Mesothelial cell of epicardium (in vitro differentiated cells): ENCODE results near the gene SPOCD1. TPM values are rescaled to one million over a fixed set of nuclear protein-coding genes. Genes with fewer than 3 reads are reported as not detected.

ENCODE experiments used
- DNase-seq, 2 experiments: peaks; one replicate each; pipeline ENCODE4 v3.0.0; 2021; ENCODE audit warnings: low spot score in 2 of 2; ENCODE audit not compliant: unreplicated experiment in 2 of 2
- H3K27ac Mint-ChIP-seq: 2 replicates; pipeline ENCODE4 v1.8.0; 2021; ENCODE audit warnings: mixed read lengths
- H3K27me3 Mint-ChIP-seq: 2 replicates; pipeline ENCODE4 v1.8.0; 2021; ENCODE audit warnings: low read depth, mixed read lengths
- H3K36me3 Mint-ChIP-seq: 2 replicates; pipeline ENCODE4 v1.8.0; 2021; ENCODE audit warnings: mixed read lengths
- H3K4me1 Mint-ChIP-seq: 2 replicates; pipeline ENCODE4 v1.8.0; 2021; ENCODE audit warnings: mixed read lengths
- H3K4me3 Mint-ChIP-seq: 2 replicates; pipeline ENCODE4 v1.8.0; 2021; ENCODE audit warnings: mild to moderate bottlenecking, moderate library complexity, mixed read lengths
- H3K9me3 Mint-ChIP-seq: 2 replicates; pipeline ENCODE4 v1.8.0; 2021; ENCODE audit warnings: mixed read lengths
- CTCF ChIP-seq: fragments of 200-600 bp; sonication (generic); IDR thresholded peaks from one replicate; pipeline ENCODE4 v1.5.0; 2021; ENCODE audit warnings: antibody characterized with exemption; ENCODE audit not compliant: unreplicated experiment
- total RNA-seq: library from RNA; stranded (reverse); gene quantifications from 3 replicates; pipeline ENCODE4 v1.2.1, GENCODE V29; 2021

Gene SPOCD1
- total RNA-seq, 1 donor from 2014 or later, result 1.3 TPM

GRCh38 chr1:31765516-31765915 lies 50.3 kb downstream of the SPOCD1 start:
- peaks cover 57% of the 10 kb centered on the region for H3K27me3 Mint-ChIP-seq
- H3K36me3 Mint-ChIP-seq, result no peaks in the 10 kb centered on the region
- no peak for TF ChIP-seq CTCF
- DNase-seq, result no peak
- H3K4me1 Mint-ChIP-seq, result peaks cover 27% of the 10 kb centered on the region
- H3K9me3 Mint-ChIP-seq, result no peaks in the 10 kb centered on the region
- no peak overlapping the region for H3K27ac Mint-ChIP-seq
- H3K4me3 Mint-ChIP-seq, result no peak overlapping the region

DNA sequence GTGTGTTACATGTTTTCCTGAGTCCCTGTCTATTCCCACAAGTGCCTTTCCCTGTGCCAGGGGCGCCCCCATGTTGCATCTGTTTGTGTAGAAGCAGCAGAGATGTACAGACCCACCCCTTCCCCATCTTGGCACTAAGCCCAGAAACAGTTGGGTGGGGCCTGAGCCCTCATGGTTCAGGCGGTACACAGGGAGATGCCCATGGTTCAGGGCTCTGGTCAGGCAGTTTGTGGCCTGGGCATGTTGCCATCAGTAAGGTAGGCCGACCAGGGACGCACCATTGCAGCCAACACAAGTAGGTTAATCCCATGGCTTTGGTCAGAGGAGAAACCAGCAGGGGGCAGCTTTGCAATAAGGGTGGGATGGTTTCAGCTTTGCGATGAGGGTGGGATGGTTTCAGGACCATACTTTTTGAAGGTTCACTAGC lies 50.8 kb downstream of the SPOCD1 start:
- TF ChIP-seq CTCF, result no peak
- no peaks in the 10 kb centered on the region for H3K36me3 Mint-ChIP-seq
- peak overlapping the region; percentile 71 for H3K4me3 Mint-ChIP-seq
- H3K4me1 Mint-ChIP-seq, result peaks cover 27% of the 10 kb centered on the region
- DNase-seq, result no peak
- H3K27me3 Mint-ChIP-seq, result peaks cover 52% of the 10 kb centered on the region
- H3K27ac Mint-ChIP-seq, result no peak overlapping the region
- no peaks in the 10 kb centered on the region for H3K9me3 Mint-ChIP-seq

- peak within 1 kb of the TSS; percentile 71 for H3K4me3 Mint-ChIP-seq
- DNase-seq, result no peak
- H3K9me3 Mint-ChIP-seq, result no peaks in the 10 kb centered on the region
- H3K36me3 Mint-ChIP-seq, result no peaks in the 10 kb centered on the region
- H3K27me3 Mint-ChIP-seq, result peaks cover 49% of the 10 kb centered on the region
- TF ChIP-seq CTCF, result no peak
- peaks cover 26% of the 10 kb centered on the region for H3K4me1 Mint-ChIP-seq
- no peak within 1 kb of the TSS for H3K27ac Mint-ChIP-seq
These were observed 51.3 kb downstream of the SPOCD1 start, which contains the start of gene ADGRB2 for GRCh38 chr1:31764312-31765040. Gene ADGRB2, minus strand, starts transcription at chr1:31764340. Its CDS starts 7,119 bp downstream, at chr1:31757221.

DNA sequence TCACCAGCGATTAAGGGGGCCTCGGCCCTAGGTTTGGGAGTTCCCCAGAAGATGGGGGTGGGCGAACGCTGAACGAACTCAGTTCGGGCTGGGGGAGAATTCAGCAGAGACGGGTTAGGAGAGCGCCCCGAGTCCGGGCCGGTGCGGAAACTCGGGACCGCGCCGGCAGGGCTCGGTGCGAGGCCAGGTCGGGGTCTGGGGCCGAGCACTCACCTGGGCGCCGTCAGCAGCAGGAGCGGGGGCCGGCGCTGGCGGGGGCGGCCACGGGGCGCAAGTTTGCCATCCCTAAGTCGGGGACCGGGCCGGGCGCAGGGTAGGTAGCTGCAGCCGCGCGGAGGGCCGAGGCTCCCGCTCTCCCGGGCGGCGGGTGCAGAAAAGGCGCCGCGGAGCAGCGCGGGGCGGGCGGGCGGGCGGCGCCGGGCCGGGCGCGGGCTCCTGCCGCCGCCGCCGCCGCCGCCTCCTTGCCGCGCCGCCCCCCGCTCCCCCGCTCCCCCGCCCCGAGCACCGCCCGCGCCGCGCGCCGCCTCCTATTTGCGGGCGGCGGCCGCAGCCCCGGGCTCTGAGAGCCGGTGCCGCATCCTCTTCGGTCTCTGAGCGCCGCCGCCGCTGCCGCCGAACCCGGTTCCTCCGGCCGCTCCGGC lies 52.0 kb downstream of the SPOCD1 start:
- Mint-ChIP-seq H3K4me3 (peak overlapping the region; percentile 70), H3K27ac (no peak overlapping the region), H3K4me1 (peaks cover 29% of the 10 kb centered on the region), H3K36me3 (no peaks in the 10 kb centered on the region), H3K27me3 (peaks cover 42% of the 10 kb centered on the region), H3K9me3 (no peaks in the 10 kb centered on the region)
- no peak for DNase-seq
- no peak for TF ChIP-seq CTCF

DNA sequence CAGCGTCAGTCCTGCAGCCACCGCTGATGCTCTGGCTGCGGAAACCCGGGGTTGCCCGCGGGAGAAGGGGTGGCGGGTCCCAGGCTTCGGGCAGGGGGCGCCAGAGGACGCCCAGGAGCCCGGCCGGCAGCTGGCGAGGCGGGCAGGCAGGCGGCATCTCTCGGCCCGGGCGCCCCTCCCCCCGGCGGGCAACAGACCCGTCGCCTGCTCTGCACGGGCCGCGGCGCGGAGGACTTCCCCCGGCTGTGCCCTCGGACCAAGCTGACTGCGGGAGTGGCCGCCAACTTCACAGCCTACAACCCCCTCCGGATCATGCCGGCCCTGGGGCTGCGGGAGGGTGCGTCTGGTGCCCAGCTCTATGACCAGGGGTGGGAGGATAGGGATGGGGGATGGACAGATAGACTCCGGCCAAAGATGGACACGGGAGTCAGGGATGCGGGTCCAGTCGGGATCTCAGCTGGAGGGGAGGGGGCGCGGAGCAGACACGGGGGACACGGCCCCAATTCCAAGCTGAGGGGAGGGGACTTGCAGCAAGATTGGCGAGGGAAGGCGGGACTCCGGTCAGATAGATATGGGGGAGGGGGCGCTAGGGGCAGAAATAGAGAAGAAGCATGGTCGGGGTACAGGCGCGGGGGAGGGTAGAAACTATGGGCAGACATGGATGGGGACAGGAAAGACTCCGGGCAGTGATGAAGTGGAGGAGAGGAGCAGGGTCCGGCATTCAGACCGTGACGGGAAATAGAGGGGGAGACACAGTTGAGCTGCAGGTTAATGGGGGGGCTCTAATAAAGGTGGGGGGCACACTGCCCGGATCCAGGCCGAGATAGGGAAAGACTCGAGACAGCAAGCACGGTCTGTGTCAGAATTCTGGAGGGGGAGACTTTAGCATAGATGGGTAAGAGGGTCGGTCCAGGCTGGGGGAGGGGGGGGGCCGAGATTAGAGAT lies 52.8 kb downstream of the SPOCD1 start:
- Mint-ChIP-seq H3K4me3 (peak overlapping the region; percentile 70), H3K27ac (no peak overlapping the region), H3K36me3 (no peaks in the 10 kb centered on the region), H3K27me3 (peaks cover 34% of the 10 kb centered on the region), H3K4me1 (peaks cover 29% of the 10 kb centered on the region), H3K9me3 (no peaks in the 10 kb centered on the region)
- peak; percentile 70 for TF ChIP-seq CTCF
- DNase-seq, result peak; percentile 63 to 85
